ENCODE results near the gene PML. TPM values are rescaled to one million over a fixed set of nuclear protein-coding genes. Genes with fewer than 3 reads are reported as not detected.

The PML gene
- polyA plus RNA-seq (2013, experiment 1 of 2): 35.5 TPM
- 28.0 TPM for polyA plus RNA-seq (2013, experiment 2 of 2)

DNA sequence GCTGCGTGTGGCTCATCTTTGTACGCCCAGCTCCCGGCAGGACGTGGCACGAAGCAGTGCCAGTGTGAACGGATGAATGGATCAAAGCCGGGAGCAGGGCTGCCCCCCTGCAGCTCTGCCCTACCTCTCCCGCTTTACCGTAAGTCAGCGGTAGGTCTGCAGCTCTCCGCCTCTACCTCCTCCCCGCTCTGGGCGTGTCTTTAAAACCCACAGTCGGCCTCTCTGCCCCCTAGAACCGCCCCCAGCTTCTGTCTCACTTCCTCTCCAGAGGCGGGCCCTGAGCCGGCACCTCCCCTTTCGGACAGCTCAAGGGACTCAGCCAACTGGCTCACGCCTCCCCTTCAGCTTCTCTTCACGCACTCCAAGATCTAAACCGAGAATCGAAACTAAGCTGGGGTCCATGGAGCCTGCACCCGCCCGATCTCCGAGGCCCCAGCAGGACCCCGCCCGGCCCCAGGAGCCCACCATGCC lies at the start of gene PML:
Gene PML, plus strand, starts transcription at position 304 of the 471 bp plus-strand sequence. Its CDS starts 97 bp downstream, at position 401.
- H3K4me1 ChIP-seq (ENCODE audit: control insufficient read depth, insufficient read depth, low read length, poor library complexity, severe bottlenecking): peaks cover 14% of the 10 kb centered on the region
- peaks cover 20% of the 10 kb centered on the region for H3K36me3 ChIP-seq (ENCODE audit: control insufficient read depth, insufficient read depth, low read length)
- H3K27ac ChIP-seq (ENCODE audit: low read depth, low read length, severe bottlenecking): peak within 1 kb of the TSS; percentile 23
- WGBS, 2 experiments (ENCODE audit: insufficient coverage in 2 of 2): 0 to 1% methylated on average over 16 to 25 of the region's 27 CpGs
- H3K9me3 ChIP-seq (ENCODE audit: control insufficient read depth, low read length): no peaks in the 10 kb centered on the region
- H3K4me3 ChIP-seq (ENCODE audit: extremely low read depth, insufficient read depth, low read length, poor library complexity, severe bottlenecking): peak within 1 kb of the TSS; percentile 97

DNA sequence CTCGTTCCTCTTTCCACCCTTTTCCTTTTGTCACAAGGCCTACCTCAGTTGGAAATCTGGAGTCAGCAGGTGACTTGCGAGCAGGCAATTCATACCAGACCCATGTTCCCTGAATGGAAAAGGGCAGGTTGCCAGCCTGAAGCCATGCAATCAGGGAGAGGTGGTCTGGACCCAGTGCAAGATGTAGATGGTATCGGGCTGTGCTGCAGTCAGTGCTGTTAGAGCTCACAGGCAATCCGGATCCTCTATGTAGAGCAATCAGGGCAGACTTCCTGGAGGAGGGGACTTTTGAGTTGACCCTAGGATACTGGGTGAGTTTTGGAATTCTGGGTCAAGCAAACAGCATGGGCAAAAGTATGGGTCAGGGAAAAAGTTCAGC lies 49.4 kb upstream of the PML start:
- WGBS, 2 experiments (ENCODE audit: insufficient coverage in 2 of 2): 92 to 94% methylated on average over 3 of the region's 4 CpGs
- peak overlapping the region; percentile 60 for H3K27ac ChIP-seq (ENCODE audit: low read depth, low read length, severe bottlenecking)
- peaks cover 48% of the 10 kb centered on the region for H3K36me3 ChIP-seq (ENCODE audit: control insufficient read depth, insufficient read depth, low read length)
- H3K9me3 ChIP-seq (ENCODE audit: control insufficient read depth, low read length): no peaks in the 10 kb centered on the region
- peaks cover 42% of the 10 kb centered on the region for H3K4me1 ChIP-seq (ENCODE audit: control insufficient read depth, insufficient read depth, low read length, poor library complexity, severe bottlenecking)
- H3K4me3 ChIP-seq (ENCODE audit: extremely low read depth, insufficient read depth, low read length, poor library complexity, severe bottlenecking): no peak overlapping the region

- Histone ChIP-seq H3K9me3 (ENCODE audit: control insufficient read depth, low read length) (no peaks in the 10 kb centered on the region), H3K27ac (ENCODE audit: low read depth, low read length, severe bottlenecking) (no peak overlapping the region)
- WGBS, 2 experiments (ENCODE audit: insufficient coverage in 2 of 2): 90 to 97% methylated on average over 7 to 12 of the region's 17 CpGs
Observed at GRCh38 chr15:73946046-73946721, 48.3 kb upstream of the PML start.

GRCh38 chr15:73946795-73947370 lies 47.6 kb upstream of the PML start:
- H3K36me3 ChIP-seq (ENCODE audit: control insufficient read depth, insufficient read depth, low read length): peaks cover 52% of the 10 kb centered on the region
- peaks cover 30% of the 10 kb centered on the region for H3K4me1 ChIP-seq (ENCODE audit: control insufficient read depth, insufficient read depth, low read length, poor library complexity, severe bottlenecking)
- H3K27ac ChIP-seq (ENCODE audit: low read depth, low read length, severe bottlenecking): no peak overlapping the region
- H3K4me3 ChIP-seq (ENCODE audit: extremely low read depth, insufficient read depth, low read length, poor library complexity, severe bottlenecking): no peak overlapping the region
- no peaks in the 10 kb centered on the region for H3K9me3 ChIP-seq (ENCODE audit: control insufficient read depth, low read length)
- 96 to 99% methylated on average over 8 to 9 of the region's 9 CpGs for WGBS, 2 experiments (ENCODE audit: insufficient coverage in 2 of 2)

More at GRCh38 chr15:73946046-73946721, 48.3 kb upstream of the PML start:
- peaks cover 31% of the 10 kb centered on the region for H3K4me1 ChIP-seq (ENCODE audit: control insufficient read depth, insufficient read depth, low read length, poor library complexity, severe bottlenecking)
- no peak overlapping the region for H3K4me3 ChIP-seq (ENCODE audit: extremely low read depth, insufficient read depth, low read length, poor library complexity, severe bottlenecking)
- H3K36me3 ChIP-seq (ENCODE audit: control insufficient read depth, insufficient read depth, low read length): peaks cover 48% of the 10 kb centered on the region

GRCh38 chr15:73947651-73948050 lies 46.9 kb upstream of the PML start:
- H3K9me3 ChIP-seq (ENCODE audit: control insufficient read depth, low read length): no peaks in the 10 kb centered on the region
- H3K4me3 ChIP-seq (ENCODE audit: extremely low read depth, insufficient read depth, low read length, poor library complexity, severe bottlenecking): no peak overlapping the region
- WGBS, 2 experiments (ENCODE audit: insufficient coverage in 2 of 2): 97 to 99% methylated on average over 9 of the region's 9 CpGs
- peaks cover 28% of the 10 kb centered on the region for H3K4me1 ChIP-seq (ENCODE audit: control insufficient read depth, insufficient read depth, low read length, poor library complexity, severe bottlenecking)
- no peak overlapping the region for H3K27ac ChIP-seq (ENCODE audit: low read depth, low read length, severe bottlenecking)
- peaks cover 53% of the 10 kb centered on the region for H3K36me3 ChIP-seq (ENCODE audit: control insufficient read depth, insufficient read depth, low read length)

- Histone ChIP-seq H3K4me1 (ENCODE audit: control insufficient read depth, insufficient read depth, low read length, poor library complexity, severe bottlenecking) (peaks cover 20% of the 10 kb centered on the region), H3K27ac (ENCODE audit: low read depth, low read length, severe bottlenecking) (no peak overlapping the region), H3K4me3 (ENCODE audit: extremely low read depth, insufficient read depth, low read length, poor library complexity, severe bottlenecking) (no peak overlapping the region), H3K36me3 (ENCODE audit: control insufficient read depth, insufficient read depth, low read length) (peaks cover 46% of the 10 kb centered on the region), H3K9me3 (ENCODE audit: control insufficient read depth, low read length) (no peaks in the 10 kb centered on the region)
- 94 to 100% methylated on average over 2 to 3 of the region's 4 CpGs for WGBS, 2 experiments (ENCODE audit: insufficient coverage in 2 of 2)
Observed at GRCh38 chr15:73948396-73948795, 46.1 kb upstream of the PML start.

GRCh38 chr15:73948982-73949381 lies 45.5 kb upstream of the PML start:
- H3K36me3 ChIP-seq (ENCODE audit: control insufficient read depth, insufficient read depth, low read length): peaks cover 44% of the 10 kb centered on the region
- H3K4me3 ChIP-seq (ENCODE audit: extremely low read depth, insufficient read depth, low read length, poor library complexity, severe bottlenecking): no peak overlapping the region
- WGBS, 2 experiments (ENCODE audit: insufficient coverage in 2 of 2): 67 to 96% methylated on average over 1 to 2 of the region's 4 CpGs
- no peak overlapping the region for H3K27ac ChIP-seq (ENCODE audit: low read depth, low read length, severe bottlenecking)
- H3K9me3 ChIP-seq (ENCODE audit: control insufficient read depth, low read length): no peaks in the 10 kb centered on the region
- peaks cover 16% of the 10 kb centered on the region for H3K4me1 ChIP-seq (ENCODE audit: control insufficient read depth, insufficient read depth, low read length, poor library complexity, severe bottlenecking)

DNA sequence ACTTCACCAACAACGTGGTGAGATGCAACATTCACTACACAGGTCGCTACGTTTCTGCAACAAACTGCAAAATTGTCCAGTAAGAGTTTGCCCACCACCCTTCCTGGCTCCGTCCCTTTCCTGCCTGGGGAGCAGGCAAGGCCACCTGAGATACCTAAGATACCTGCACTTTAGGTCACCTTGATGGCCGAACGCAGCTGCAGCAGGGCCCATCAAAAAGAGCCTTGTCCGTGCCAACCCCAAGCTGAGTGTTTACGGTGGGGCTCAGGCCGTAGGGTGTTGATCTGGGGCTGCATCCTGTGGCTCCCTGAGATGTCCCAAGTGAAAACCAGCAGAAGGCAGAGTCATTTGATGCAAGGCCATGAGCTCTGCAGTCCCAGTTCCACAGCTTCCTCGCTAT lies 45.0 kb upstream of the PML start:
- peaks cover 11% of the 10 kb centered on the region for H3K4me1 ChIP-seq (ENCODE audit: control insufficient read depth, insufficient read depth, low read length, poor library complexity, severe bottlenecking)
- peaks cover 41% of the 10 kb centered on the region for H3K36me3 ChIP-seq (ENCODE audit: control insufficient read depth, insufficient read depth, low read length)
- WGBS, 2 experiments (ENCODE audit: insufficient coverage in 2 of 2): 96 to 97% methylated on average over 10 of the region's 10 CpGs
- no peaks in the 10 kb centered on the region for H3K9me3 ChIP-seq (ENCODE audit: control insufficient read depth, low read length)
- no peak overlapping the region for H3K4me3 ChIP-seq (ENCODE audit: extremely low read depth, insufficient read depth, low read length, poor library complexity, severe bottlenecking)
- H3K27ac ChIP-seq (ENCODE audit: low read depth, low read length, severe bottlenecking): no peak overlapping the region

DNA sequence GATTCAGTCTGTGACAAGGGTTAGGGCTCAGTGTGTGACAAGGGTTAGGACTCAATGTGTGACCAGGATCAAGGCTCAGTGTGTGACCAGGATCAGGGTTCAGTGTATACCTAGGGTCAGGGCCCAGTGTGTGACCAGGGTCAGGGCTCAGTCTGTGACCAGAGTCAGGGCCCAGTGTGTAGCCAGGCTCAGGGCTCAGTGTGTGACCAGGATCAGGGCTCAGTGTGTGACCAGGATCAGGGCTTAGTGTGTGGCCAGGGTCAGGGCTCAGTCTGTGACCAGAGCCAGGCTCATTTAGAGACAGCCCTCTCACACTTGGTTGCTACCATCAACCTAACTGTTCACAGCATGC lies 44.1 kb upstream of the PML start:
- Histone ChIP-seq H3K4me1 (ENCODE audit: control insufficient read depth, insufficient read depth, low read length, poor library complexity, severe bottlenecking) (peaks cover 10% of the 10 kb centered on the region), H3K4me3 (ENCODE audit: extremely low read depth, insufficient read depth, low read length, poor library complexity, severe bottlenecking) (no peak overlapping the region), H3K27ac (ENCODE audit: low read depth, low read length, severe bottlenecking) (peak overlapping the region; percentile 84), H3K9me3 (ENCODE audit: control insufficient read depth, low read length) (no peaks in the 10 kb centered on the region), H3K36me3 (ENCODE audit: control insufficient read depth, insufficient read depth, low read length) (peaks cover 37% of the 10 kb centered on the region)

- H3K9me3 ChIP-seq (ENCODE audit: control insufficient read depth, low read length): no peaks in the 10 kb centered on the region
- 9 to 13% methylated on average over 13 to 14 of the region's 15 CpGs for WGBS, 2 experiments (ENCODE audit: insufficient coverage in 2 of 2)
- no peak overlapping the region for H3K4me3 ChIP-seq (ENCODE audit: extremely low read depth, insufficient read depth, low read length, poor library complexity, severe bottlenecking)
- peaks cover 10% of the 10 kb centered on the region for H3K4me1 ChIP-seq (ENCODE audit: control insufficient read depth, insufficient read depth, low read length, poor library complexity, severe bottlenecking)
- H3K27ac ChIP-seq (ENCODE audit: low read depth, low read length, severe bottlenecking): peak overlapping the region; percentile 84
- H3K36me3 ChIP-seq (ENCODE audit: control insufficient read depth, insufficient read depth, low read length): peaks cover 37% of the 10 kb centered on the region
Observed at GRCh38 chr15:73950831-73951561, 43.5 kb upstream of the PML start.
